ENCODE measurements around the gene MYBPH.

DNA sequence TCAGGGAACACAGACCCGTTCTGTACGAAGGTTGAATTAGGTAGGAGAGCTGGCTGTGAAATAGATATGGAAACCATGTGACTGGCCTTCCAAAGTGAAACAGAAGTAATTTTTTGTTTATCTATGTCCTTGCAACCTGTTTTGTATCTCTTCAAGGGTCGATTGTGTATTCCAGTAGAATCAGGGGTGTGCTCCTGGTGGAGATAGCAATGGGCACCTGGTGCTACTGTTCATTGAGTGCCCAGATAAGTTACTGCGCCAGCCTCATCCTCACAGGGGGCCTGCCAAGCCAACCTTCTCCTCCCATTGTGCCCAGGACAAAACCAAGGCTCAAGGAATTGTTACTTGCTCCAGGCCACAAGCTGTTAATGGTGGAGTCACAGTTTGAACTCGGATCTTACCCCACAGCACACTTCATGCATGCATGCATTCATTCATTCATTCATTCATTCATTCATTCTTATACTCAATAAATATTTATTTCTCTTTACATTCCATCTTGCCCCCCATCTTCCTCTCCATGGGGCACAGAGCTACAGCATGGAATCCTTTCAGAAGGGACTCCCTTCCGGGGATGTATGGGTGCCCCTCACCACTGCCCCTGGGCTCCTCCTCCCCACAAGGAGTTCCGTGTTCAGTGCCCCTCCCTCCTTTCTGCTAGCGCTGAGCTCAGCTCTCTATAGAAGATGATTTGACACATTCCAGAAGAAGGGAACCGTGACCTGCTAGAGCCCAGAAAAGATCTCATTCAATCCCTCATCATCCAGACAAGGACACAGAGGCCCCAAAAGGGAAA lies 24.1 kb downstream of the MYBPH start:
- TF ChIP-seq, protein P1, sequence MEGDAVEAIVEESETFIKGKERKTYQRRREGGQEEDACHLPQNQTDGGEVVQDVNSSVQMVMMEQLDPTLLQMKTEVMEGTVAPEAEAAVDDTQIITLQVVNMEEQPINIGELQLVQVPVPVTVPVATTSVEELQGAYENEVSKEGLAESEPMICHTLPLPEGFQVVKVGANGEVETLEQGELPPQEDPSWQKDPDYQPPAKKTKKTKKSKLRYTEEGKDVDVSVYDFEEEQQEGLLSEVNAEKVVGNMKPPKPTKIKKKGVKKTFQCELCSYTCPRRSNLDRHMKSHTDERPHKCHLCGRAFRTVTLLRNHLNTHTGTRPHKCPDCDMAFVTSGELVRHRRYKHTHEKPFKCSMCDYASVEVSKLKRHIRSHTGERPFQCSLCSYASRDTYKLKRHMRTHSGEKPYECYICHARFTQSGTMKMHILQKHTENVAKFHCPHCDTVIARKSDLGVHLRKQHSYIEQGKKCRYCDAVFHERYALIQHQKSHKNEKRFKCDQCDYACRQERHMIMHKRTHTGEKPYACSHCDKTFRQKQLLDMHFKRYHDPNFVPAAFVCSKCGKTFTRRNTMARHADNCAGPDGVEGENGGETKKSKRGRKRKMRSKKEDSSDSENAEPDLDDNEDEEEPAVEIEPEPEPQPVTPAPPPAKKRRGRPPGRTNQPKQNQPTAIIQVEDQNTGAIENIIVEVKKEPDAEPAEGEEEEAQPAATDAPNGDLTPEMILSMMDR (IDR thresholded peaks at IDR 0.05; ENCODE audit: insufficient read depth, low read depth, low read length) = no peak
- TF ChIP-seq EZH2 (IDR thresholded peaks at IDR 0.05; ENCODE audit: insufficient read depth, low read length) = no peak

Data from astrocyte (in vitro differentiated cells and primary cell).